SK-N-MC (cell line): Measurements from ENCODE around the gene TMEM123.
"Not testable (repeated sequence)": the region's sequence is repeated elsewhere in the genome, so short reads cannot be mapped to it uniquely, and the experiment has no call there.

Experiments
- EZH2 ChIP-seq: fragments of 200-600 bp; sonication (generic); IDR thresholded peaks from one replicate; pipeline ENCODE4 v1.6.1; 2017; ENCODE audit warnings: antibody characterized with exemption
- POLR2AphosphoS5 ChIP-seq: IDR thresholded peaks from 2 replicates; pipeline ENCODE4 v1.6.1; 2012; ENCODE audit warnings: mild to moderate bottlenecking, low read depth, low read length, borderline replicate concordance

DNA sequence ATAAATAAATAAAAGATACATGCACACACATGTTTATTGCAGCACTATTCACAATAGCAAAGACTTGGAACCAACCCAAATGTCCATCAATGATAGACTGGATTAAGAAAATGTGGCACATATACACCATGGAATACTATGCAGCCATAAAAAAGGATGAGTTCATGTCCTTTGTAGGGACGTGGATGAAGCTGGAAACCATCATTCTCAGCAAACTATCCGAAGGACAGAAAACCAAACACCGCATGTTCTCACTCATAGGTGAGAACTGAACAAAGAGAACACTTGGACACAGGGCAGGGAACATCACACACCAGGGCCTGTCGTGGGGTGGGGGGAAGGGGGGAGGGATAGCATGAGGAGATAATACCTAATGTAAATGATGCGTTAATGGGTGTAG is 7.9 kb downstream of the TMEM123 start:
- TF ChIP-seq POLR2AphosphoS5, EZH2: not testable (repeated sequence)
